Measurements from ENCODE around the gene POLRMT. TPM values are rescaled to one million over a fixed set of nuclear protein-coding genes. Genes with fewer than 3 reads are reported as not detected.

POLRMT gene
- 14.3 and 21.5 TPM in 2 replicates for total RNA-seq

DNA sequence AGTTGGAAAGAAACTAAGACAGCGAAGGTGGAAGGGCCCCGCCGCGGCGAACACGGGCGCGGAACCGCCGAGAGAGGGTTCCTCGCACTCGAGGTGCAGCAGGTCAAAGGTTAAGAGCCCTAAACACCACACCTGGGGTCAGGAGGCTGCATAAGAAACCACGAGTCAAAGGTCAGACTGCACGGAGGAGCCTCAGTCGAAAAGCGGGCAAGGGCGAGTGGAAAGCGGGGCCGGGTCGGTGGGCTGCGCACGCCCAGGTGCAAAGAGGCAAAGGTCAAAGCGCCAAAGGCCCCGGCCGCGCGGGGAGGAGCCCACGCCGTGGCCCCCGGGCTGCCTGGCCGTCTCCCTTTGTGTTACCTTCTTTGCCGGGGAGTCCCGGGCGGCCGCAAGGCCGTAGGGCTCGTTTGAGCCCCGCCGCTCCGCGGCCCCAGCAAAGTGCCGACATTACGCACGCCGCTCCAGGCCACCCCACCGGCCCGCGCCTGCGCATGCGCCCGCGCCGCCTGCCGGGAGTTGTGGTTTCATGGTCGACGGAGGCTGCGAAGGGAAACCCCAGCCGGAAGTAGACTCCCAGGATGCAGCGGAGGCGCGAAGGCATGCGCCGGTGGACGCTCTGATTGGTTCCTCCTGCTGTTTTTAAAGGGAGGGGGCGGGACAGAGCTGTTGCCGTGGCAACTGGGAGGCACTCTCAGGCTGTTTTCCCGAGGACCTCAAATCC is at the start of gene POLRMT:
POLRMT (minus strand) TSS at position 470 of the 718 bp plus-strand sequence; CDS start at position 445, 25 bp downstream.

DNA sequence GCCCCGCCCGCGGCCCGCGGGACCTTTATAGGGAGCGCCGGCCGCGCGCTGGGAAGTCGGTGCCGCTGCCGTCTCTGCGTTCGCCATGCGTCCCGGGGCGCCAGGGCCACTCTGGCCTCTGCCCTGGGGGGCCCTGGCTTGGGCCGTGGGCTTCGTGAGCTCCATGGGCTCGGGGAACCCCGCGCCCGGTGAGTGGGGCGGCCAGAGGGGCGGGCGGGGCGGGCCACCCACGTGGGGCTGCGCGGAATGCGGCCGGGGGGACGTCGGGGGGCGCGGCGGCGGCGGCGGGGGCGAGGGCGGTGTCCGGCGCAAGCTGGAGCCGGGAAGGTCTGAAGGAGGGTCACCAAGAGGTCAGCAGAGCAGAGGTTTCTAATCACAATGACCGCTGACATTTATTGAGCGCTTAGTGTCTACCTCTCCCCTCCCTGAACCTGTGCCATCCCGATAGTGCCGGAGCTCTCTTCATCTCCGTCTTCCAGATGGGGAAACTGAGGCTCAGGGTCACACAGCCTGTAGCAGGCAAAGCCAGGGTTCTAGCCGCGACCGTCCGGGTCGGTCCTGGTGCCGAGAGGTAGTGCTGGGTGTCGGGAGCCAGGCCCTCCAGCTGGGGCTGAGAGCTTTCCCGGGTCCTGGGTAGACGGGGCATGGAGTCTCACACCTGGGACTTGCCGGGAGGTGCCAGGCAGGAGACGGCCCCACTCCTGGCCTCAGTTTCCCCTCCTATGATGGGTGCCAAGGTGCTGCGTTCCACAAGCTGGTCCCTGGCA is 43.2 kb upstream of the POLRMT start, which contains the start of gene FSTL3:
FSTL3 (plus strand) TSS at position 54 of the 767 bp plus-strand sequence; CDS start at position 86, 32 bp downstream.

DNA sequence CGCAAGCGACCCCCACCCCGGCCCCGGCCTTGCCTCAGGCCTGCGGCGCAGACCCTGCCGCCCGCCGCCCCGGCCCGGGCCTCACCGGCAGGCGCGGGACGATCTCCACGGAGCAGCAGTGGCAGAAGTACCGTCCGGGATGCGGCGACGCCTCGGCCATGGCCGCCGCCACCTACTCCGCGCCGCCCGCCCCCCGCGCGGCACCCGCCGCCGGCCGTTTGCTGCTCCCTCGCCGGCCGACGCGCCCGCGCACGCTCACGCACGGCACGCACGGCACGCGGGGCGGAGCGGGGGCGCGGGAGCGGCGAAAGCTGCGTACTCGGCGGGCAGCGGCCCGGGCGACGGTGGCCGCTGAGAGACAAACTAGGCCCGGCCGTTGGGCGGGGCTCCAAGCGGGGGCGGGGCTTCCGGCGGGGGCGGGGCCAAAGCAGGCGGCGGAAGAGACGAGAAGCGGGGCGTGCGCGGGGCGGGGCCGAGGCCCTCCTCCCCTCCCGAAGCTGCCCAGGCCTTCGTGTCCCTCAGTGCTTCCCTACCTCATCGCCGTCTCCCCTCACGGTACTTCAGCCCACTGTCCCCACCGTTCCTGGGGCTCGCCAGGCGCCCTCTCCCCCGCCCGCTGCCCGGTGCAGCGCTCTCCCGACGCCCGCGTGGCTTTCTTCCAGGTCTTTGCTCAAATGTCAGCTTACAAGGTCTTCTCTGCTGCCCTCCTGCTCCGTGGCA is 29.8 kb upstream of the POLRMT start, which contains the start of gene RNF126:
RNF126 (minus strand) TSS at position 253 of the 720 bp plus-strand sequence; CDS start at position 160, 93 bp downstream.

DNA sequence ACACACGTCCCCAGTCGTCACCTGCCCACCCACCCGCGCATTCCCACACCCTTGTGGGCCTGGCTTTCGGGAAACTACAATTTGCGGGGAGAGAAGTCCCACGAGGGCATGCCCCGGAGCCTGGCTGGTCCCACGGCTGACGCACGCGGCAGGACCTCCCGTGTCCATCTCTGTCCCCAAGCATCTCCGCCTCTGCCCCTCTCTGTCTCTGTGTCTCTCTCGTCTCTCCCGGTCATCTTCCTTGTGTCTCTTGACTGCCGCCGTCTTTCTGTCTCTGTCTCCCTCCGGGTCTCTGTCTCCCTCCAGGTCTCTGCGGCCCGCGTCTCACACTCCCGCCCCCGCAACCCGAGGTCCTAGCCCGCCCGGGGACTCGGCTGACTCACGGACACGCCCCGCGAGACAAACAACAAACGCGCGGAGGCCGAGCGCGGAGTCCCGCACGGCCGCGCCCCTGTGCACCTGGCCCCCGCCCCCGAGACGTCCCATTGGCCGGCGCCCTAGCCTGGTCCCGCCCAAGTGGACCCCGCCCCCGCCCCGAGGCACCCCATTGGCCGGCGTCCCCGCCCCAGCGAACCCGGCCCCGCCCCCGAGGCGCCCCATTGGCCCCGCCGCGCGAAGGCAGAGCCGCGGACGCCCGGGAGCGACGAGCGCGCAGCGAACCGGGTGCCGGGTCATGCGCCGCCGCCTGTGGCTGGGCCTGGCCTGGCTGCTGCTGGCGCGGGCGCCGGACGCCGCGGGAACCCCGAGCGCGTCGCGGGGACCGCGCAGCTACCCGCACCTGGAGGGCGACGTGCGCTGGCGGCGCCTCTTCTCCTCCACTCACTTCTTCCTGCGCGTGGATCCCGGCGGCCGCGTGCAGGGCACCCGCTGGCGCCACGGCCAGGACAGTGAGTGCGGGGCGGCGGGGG is 6.2 kb upstream of the POLRMT start, which contains the start of gene FGF22:
FGF22 (plus strand) TSS at position 627 of the 908 bp plus-strand sequence; CDS start at position 674, 47 bp downstream.

DNA sequence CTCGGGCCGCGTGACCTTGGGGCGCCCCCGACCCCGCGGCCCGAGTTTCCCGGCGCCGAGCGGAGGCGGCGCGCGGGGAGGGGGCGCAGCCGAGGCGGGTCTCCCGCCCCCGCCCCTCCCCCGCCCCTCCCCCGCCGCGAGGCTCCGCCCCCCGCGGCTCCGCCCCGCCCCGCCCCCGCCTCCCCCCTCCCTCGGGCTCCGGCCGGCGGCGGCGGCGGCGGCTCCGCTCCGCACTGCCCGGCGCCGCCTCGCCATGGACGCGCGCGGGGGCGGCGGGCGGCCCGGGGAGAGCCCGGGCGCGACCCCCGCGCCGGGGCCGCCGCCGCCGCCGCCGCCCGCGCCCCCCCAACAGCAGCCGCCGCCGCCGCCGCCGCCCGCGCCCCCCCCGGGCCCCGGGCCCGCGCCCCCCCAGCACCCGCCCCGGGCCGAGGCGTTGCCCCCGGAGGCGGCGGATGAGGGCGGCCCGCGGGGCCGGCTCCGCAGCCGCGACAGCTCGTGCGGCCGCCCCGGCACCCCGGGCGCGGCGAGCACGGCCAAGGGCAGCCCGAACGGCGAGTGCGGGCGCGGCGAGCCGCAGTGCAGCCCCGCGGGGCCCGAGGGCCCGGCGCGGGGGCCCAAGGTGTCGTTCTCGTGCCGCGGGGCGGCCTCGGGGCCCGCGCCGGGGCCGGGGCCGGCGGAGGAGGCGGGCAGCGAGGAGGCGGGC is 43.5 kb downstream of the POLRMT start, which contains the start of gene HCN2:
HCN2 (plus strand) TSS at position 189 of the 703 bp plus-strand sequence; CDS start at position 254, 65 bp downstream.

DNA sequence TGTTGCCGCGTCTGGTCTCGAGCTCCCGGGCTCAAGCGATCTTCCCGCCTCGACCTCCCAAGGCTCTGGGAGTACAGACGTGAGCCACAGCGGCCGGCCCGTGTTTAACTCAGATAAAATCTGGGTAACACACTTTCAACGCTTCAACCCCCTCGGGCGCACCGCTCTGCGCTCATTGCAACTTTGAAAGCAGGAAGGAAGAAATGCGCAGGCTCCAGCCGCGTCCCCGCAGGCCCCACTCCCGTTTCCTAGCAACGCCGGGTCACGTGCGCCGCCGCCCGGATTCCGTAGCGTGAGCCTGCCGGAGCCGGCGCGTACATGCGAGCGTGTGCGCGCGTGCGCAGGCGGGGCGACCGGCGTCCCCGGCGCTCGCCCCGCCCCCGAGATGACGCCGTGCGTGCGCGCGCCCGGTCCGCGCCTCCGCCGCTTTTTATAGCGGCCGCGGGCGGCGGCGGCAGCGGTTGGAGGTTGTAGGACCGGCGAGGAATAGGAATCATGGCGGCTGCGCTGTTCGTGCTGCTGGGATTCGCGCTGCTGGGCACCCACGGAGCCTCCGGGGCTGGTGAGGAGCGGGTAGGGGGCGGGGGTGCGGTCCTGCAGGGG is 61.1 kb downstream of the POLRMT start, which contains the start of gene BSG:
BSG (plus strand) TSS at position 457 of the 603 bp plus-strand sequence; CDS start at position 496, 39 bp downstream.

Other genes with a start within 250 kb of the POLRMT start
- gene C2CD4C, start 224.4 kb downstream of the POLRMT start, total RNA-seq: not detected in 2 replicates
- 0.32 and 0.54 TPM in 2 replicates for gene SHC2, start 172.5 kb downstream of the POLRMT start, total RNA-seq
- gene MADCAM1, start 137.1 kb downstream of the POLRMT start, total RNA-seq: not detected in 2 replicates
- 28.5 and 35.2 TPM in 2 replicates for gene TPGS1, start 126.0 kb downstream of the POLRMT start, total RNA-seq
- 65.9 and 77.4 TPM in 2 replicates for gene CDC34, start 101.8 kb downstream of the POLRMT start, total RNA-seq
- gene GZMM, start 89.5 kb downstream of the POLRMT start, total RNA-seq: not detected in 2 replicates
- 919 and 936 TPM in 2 replicates for gene BSG, start 60.9 kb downstream of the POLRMT start, total RNA-seq
- gene HCN2, start 43.7 kb downstream of the POLRMT start, total RNA-seq: 4.2 and 5.6 TPM in 2 replicates
- gene FGF22, start 6.3 kb upstream of the POLRMT start, total RNA-seq: not detected in 2 replicates
- 63.5 and 64.1 TPM in 2 replicates for gene RNF126, start 29.7 kb upstream of the POLRMT start, total RNA-seq
- 59.1 and 82.9 TPM in 2 replicates for gene FSTL3, start 42.9 kb upstream of the POLRMT start, total RNA-seq
- not detected in 2 replicates for gene PRSS57, start 61.9 kb upstream of the POLRMT start, total RNA-seq
- gene PALM, start 75.4 kb upstream of the POLRMT start, total RNA-seq: 50.1 and 56.9 TPM in 2 replicates
- gene MISP, start 117.6 kb upstream of the POLRMT start, total RNA-seq: not detected in 2 replicates
- gene PTBP1, start 163.9 kb upstream of the POLRMT start, total RNA-seq: 190 and 240 TPM in 2 replicates
- 0.36 and 2.1 TPM in 2 replicates for gene PLPPR3, start 188.4 kb upstream of the POLRMT start, total RNA-seq
- not detected in 2 replicates for gene AZU1, start 194.3 kb upstream of the POLRMT start, total RNA-seq
- 0.16 TPM in 1 of 2 replicates, not detected in the other for gene PRTN3, start 207.5 kb upstream of the POLRMT start, total RNA-seq
- 2.4 and 6.9 TPM in 2 replicates for gene ELANE, start 218.8 kb upstream of the POLRMT start, total RNA-seq
- 70.6 and 164 TPM in 2 replicates for gene CFD, start 226.1 kb upstream of the POLRMT start, total RNA-seq